Activated CD4-positive, alpha-beta T cell treated with anti-CD3 and anti-CD28 coated beads, Interleukin-2, amount 50 U/mL, for 48 hours (primary cell): ENCODE results near the gene OR8D1.

ENCODE experiments used
- DNase-seq, 2 experiments: peaks; one replicate each; pipeline ENCODE4 v3.0.0-alpha.2; 2020

Gene OR8D1

DNA sequence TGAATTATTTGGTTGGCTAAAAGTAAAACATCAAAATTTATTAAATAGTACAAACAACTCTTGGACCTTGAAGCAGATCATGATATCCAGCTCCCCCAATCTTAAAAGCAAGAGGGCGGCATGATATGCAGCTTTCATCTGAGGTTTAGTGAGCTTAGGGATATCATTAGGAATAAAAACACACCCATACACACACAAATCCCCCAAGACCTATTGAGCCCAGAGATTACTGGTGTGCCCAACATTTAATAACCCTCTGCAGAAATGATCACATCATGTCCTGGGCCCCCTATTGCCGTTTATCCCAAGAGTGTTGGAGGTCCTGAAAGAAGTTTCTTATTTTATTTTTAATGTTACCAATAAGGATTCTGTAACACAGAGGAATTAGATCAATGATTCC is at the start of gene OR8D1:
OR8D1 (minus strand) TSS at position 101 of the 400 bp plus-strand sequence. CDS start 3,183 bp downstream, outside the sequence.
- no peak for DNase-seq

DNA sequence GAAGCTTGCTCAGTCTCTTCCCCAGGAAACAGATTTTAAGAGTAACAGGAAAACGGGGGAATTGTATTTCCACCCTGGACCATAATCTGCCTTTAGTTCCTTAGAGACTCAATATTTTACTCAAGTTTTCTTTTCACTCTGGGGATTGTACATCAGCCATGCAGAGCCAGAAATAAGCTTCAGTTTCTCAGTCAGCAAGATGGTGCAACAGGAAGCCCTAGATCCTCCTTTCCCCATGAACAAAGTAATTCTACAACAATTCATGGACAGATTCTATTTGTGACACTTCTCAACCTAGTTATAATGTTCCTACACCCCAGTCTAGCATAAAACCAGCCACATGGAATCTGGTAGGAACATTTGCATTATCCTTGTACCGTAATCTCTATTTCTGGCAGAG is 45.8 kb upstream of the OR8D1 start:
- no peak for DNase-seq

DNA sequence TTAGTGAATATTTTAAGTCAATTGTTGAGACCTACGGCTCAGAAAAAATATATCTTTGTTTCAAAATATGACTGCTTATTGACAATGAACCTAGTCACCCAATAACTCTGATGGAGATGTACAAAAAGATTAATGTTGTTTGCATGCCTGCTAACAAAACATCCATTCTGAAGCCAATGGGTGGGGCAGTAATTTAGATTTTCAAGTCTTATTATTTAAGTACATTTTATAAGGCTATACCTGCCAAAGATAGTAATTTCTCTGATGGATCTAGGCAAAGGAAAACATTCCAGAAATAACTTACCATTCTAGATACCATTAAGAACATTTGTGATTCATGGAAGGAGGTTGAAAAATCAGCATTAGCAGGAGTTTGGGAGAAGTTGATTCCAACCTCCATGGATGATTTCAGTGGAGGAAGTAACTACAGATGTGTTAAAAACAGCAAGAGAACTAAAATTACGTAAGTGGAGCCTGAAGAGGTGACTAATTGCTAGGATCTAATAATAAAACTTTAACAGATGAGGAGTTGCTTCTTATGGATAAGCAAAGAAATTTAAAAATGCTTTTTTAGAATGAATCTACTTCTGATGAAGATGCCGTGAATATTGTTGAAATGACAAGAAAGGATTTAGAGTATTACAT is 32.7 kb upstream of the OR8D1 start:
- DNase-seq = no peak

DNA sequence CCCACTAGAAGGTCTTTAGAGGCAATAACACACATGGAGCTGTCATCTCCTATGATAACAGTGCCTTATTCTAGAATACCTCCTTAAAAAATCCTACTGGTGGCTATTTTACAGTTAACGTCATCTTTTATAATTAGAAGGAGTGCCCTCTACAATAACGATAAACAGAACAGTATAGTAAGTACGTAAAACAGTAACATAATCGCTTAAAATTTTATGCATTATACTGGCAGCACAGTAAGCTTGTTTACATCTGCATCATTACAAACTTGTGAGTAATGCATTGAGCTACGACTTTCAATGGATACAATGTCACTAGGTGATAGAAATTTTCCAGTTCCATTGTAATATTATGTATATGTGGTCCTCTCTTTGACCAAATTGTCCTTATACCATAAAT is 30.6 kb upstream of the OR8D1 start:
- DNase-seq = no peak

DNA sequence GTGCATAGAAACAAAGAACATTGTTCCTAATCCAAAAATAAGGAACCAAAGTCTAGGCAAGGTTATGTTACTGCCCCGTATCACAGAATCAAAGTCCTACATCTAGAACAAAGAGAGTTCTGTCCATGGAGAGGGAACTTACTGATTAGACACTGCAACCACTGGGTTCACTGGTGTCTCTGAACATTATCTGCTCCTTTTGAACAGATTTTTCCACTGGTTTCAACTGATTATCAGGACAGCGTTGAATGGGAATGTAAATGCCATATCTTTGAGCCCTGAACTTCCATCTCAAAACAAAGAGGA is 26.3 kb upstream of the OR8D1 start:
- no peak for DNase-seq

DNA sequence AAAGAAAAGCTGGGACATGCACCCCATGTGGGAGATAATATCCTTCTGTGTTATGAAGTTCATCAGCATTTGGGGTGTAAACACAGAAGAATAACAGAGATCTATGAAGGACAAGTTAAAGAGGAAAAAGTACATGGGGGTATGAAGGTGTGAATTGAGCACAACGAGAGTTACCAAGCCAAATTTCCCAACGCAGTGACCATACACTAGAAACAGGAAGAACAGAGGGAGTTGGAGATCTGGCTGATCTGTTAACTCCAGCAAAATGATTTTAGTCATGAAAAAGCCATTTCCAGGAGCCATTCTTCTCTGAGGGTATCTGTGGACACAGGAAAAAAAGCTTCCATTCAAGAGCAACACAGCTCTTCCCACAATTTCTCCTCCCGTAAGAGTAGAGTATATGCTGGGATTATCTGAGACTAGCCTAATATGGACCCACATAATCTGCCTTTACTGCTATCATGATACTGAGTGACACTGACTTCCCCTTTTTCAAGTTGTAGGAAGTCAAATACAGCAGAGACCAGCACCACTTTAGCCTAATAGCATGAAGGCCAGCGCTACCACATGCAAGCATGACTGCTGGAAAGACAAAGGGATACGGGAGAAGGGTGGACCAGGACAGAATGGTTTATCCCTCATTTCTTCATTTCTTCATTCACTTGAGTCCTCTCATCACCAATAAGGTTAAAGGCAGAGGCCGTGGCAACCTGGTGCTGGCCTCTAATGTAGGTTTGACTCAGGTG is 25.8 kb upstream of the OR8D1 start:
- no peak for DNase-seq

DNA sequence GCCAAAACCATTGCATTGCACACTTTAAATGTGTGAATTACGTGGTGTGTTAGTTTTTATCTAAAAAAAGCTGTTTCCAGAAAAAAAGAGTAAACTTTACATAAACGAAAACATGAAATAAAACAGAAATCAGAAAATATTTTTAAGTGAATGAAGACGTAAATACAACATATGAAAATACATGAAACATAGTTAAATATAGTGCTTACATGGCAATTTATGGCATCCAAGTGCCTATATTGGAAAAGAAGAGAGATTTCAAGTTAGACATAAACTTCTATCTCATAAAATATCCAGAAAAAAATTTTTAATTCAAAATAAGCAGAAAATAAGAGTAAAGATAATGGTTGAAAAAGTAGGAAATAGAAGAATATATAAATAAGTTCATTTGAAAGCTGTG is 18.1 kb upstream of the OR8D1 start:
- no peak for DNase-seq

DNA sequence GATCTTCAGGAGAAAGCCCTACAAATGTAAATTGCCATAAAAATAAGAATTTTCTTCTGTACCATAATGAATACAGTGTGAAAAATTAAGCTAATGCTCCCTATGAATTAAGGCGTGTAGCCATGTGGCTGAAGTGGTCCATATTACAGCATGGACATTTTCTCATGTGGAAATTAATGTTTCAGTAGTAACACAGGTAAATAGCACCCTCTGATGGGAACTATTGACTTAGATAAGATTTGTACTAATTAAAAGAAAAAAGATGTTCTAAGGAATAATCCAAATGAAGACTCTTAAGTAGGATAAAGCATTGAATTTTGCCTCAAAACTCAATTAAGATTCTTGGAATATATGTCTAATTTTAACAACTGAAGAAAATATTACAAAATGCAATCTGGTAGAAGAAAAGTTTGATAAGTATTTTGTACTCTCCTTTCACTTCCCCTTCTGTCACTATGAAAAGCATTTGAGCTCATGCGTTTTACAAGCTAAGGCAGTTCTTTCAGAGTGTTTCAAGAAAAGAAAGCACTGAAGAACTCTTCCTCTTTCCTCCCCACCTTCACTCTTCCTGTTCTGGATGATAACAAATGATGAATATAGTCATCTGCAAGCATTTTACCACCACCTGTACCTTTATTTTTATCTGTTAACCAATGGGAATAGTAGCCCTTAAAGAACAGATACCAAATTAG is 16.2 kb upstream of the OR8D1 start:
- no peak for DNase-seq

DNA sequence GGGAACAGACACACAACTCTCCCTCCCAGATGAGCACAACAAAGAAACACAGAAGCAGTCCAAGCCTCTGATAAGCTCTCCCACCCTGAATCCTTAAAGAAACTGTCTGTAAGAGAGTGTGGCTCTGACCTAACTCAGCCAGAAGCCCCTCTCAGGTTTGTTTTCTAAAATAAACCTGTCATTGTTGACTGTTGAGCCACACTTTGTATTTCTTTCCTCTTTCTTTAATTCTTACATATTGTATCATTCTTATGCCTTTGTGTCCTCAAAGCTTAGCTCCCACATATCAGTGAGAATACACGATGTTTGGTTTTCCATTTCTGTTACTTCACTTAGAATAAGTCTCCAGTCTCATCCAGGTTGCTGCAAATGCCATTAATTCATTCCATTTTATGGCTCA is 14.0 kb upstream of the OR8D1 start:
- no peak for DNase-seq

DNA sequence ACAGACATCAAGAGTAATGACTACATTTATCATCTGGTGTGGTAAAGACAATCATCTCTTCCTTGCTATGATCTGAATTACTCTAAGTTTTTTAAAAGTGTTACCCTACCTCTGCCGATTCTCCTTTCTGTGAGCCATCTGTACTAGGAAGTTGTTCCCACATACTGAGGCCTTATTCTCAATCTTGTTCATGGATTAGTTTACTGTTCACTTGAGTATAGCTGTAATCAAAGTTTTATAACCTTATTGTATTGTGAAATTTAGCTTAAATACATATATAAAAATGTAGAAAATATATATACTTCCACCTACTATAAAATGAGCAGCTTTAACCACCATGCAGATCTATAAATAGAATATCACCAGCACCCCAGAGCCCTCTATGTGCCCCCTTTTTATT is 8.6 kb upstream of the OR8D1 start:
- DNase-seq = no peak

DNA sequence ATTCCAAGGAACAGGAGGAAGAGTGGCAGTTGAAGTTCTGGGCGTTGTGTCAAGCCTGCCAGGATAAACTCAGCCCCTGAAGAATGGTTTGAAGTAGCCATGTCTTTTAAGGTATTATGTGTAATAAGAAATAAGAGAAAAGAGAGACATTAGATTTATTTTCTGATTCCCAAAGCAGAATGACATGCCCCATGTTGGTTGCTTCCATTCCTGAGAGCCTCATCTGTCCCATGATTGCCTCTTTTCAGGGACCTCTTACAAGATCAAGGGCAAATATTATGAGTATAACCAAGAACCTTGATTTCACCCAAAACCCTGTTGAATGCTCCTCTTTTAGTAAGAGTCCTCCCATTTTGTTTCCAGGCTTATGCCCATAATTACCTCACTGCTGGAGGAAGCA is 6.3 kb upstream of the OR8D1 start, which contains the start of gene OR8D2:
OR8D2 (minus strand) TSS at position 101 of the 400 bp plus-strand sequence; CDS start at position 101, 0 bp downstream.
- DNase-seq = no peak

DNA sequence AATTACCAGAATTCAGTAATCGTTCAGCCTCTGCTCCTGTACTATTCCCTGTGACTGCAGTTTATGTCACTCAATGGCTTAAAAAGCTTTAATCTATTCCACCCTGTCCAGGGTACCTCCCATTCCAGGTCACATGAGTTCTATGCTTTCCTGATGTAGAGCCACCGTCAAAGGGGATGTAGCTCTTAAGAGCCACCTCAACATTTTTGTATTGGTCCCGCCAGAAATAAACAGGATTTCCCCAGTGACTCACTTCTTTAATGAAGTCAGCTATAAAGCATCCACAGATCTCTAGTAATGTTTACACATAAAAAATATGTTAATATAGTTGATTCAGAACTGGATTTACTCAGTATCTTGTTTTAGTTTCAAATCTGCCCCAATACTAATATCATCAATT is 1.3 kb upstream of the OR8D1 start:
- DNase-seq = no peak

DNA sequence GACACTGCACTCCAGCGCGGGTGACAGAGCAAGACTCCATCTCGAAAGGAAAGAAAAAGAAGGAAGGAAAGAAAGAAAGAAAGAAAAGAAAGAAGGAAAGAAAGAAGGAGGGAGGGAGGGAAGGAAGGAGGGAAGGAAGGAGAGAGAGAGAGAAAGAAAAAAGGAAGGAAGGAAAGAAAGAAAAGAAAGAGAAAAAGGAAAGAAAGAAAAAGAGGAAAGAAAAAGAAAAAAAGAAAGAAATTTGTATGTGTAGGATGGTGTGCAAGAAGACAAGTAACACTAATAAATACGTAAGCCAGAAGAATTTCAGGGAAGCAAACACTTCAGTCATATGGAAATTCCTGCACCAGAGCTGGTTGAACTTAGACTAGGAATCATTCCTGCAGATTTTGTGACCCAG is 618 bp downstream of the OR8D1 start:
- DNase-seq = no peak

DNA sequence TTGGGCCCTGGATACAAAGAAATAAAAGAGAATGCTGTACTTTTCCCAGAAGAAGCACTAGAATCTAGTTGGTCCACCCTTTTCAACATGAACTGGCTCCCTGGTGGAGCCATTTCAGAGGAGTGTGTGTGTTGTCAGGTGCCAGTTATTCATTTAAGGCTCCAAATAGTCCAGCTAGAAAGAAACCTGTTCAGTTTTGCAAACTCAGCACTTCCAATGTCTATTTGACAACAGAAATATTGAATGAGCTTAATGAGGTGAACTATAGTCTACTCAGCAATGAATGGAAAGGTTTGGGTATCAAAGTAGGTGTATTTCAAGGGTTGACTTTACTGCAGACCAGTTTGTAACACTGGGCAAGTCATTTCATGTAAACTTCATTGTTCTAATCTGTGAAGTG is 2.1 kb downstream of the OR8D1 start:
- DNase-seq = no peak

DNA sequence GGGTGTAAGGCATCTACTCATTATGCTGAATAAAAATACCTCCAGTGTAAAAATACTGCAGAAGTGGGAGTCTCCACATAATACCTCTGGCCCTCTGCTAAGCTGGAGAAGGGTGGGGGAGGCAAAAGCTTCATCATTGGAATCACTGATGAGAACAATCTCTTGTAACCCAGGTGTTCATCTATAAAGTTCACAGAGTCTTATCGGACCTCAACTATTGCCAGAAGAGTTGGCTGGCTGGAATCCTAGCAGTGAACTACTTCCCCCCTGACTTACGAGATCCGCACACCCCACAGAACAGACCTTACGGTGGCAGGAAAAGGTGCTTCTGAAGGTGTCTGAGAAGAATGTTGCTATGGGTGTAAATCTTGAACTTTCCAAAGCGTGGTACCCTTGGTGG is 2.5 kb downstream of the OR8D1 start:
- DNase-seq = no peak

DNA sequence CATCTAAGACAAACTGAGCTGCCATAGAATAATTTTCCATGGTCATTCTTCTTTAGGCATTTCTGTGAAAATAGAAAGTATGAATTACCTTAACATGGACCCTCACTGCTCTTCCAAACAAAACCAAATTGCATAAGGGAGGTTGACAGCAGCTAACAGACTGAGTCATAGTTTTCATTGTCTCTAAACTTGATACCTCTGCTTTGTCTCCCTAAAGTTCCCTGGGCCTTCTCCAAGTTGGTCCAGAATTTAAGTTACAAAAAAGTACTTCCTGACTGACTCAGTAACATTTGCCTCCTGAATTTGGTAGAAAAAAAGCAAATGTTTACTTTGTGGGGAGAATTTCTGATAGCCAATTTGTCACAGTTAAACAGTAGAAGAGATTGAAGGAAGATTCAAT is 3.0 kb downstream of the OR8D1 start:
- DNase-seq = no peak

DNA sequence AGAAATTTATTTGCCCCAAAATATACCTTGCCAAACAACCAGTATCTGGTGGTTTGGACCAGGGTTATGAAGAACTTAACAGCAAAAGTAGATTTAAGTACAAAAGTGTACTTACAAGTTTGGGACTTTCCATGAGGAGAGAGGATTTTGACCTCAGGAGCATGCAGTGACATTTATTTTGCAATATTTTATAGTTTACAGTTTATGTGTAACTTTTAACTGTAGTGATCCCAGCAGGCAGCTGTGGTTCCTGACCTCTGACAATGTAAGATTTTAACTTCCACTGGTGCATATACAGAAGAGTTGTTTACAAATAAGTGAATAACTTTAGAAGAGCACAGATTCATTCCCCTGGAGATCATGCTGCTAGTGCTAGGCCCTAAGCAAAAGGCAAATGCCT is 6.7 kb downstream of the OR8D1 start:
- DNase-seq = no peak

DNA sequence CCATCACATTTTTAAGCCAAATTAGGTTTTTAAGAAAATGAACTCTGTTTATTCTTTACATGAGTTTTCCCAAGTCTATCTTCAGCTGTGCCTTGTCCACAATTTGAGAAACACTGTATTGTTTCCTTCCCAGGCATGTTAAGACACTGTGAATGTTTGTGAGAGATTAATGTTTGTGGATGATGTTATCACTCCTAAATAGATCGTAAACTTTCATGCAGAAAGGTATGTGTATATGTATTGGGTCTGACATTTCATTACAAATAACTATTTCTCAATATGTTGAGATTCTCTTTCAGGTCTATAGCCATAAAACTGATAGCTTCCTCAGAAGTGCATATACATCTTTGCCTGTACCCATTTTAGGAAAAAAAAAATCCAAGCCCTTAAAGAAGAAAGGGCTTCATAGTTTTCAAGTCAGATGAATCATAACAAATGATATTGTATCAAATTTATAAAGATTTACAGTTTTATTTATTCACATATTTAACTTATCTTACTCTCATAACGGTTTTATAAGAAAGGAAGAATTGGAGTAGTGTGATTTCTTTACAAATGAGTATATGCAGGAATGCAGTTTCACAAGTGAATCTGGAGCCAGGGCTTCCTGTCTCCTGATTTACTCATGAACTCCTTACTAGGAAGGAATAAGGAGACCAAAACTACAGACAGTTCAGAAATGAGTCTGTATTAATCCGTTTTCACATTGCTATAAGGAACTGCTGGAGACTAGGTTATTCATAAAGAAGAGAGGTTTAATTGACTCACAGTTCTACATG is 11.2 kb downstream of the OR8D1 start:
- no peak for DNase-seq

DNA sequence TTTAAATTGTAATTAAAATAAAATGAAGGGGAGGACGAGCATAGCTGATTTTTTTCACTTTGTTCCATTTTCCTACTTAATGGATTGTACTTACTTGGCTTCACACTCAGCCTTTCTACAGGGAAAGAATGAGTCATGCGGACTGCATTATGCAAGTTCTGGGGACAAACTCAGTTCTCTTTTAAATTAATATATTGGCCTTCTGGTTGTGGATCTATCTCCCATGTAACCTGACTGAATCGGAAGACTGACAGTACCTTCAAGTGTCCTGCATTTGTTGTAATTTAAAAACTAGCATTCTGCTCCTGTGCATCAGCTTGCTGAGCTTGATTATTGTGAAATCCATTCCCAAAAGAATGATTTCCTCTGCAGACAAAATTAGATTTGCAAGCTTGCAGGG is 12.2 kb downstream of the OR8D1 start:
- DNase-seq = no peak

DNA sequence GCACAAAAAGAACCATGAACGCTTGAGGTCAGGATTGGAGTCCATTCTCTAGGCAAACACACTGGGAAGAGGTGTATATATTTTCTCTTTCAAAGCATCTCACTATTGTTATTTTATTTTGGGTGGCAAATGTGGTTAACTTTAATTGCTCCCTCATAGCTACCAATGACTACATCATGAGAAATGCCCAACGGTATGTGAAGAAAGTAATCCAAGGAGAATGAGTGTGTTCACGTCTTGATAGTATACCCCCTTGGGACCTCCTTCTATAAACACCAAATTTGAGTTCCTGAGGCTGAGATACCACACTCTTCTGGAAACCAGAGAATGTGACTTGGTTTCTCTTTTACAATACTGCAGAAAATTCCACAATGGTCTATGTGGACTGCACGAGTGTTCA is 15.8 kb downstream of the OR8D1 start:
- no peak for DNase-seq

DNA sequence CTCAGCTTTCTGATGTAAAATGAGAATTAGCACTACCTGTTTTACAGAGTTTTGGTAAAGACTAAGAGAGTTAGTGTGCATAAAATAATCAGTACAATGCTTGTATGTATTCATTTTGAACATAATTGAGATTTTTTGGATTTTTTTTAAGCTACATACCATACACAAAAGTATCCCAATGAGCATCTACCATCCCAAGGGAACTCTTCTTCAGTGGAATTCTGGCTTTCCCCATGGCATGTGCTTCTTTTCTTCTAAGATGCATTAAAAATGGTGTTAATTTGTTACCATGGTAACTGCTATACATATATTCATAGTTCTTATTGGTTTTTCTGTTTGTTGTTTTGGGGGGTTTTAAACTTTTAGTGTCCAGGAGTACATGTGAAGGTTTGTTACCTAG is 17.7 kb downstream of the OR8D1 start:
- no peak for DNase-seq

DNA sequence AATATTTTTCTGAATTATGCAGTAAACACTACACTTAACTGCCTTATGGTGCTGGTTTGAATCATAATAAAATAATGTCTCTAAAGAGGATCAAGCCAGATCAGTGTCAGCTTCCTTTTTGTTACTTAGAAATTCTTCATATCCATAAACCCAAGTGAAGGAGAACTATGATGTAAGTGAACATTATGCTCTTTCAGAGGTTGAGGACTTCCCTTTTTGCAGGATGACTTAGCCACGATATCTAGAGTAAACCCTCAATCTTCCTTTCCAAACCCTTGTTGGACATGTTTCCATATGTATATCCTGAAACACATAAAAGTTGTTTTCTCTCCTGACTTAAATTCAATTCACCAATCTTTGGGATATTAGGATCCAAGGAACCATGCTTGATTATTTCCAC is 19.1 kb downstream of the OR8D1 start:
- no peak for DNase-seq

DNA sequence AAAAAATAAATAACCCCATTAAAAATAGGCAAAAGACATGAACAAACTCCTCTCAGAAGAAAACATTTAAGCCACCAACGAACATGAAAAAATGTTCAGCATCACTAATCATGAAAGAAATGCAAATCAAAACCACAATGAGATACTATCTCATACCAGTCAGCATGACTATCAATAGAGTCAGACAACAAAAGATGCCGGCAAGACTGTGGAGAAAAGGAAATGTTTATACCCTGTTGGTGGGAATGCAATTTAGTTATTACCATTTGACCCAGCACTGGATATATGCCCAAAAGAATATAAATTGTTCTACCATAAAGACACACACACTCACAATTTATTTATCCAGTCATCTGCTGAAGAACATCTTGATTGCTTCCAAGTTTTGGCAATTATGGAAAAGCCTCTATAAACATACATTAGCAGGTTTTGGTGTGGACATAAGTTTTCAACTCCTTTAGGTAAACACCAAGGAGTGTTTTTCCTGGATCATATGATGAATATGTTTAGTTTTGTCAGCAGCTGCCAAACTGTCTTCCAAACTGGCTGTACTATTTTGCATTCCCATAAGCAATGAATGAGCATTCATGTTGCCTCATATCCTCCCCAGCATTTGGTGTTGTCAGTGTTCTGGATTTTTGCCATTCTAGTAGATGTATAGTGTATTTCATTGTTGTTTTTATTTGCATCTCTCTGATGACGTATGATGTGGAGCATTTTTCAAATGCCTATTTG is 28.0 kb downstream of the OR8D1 start:
- no peak for DNase-seq
